Measurements from ENCODE around the gene NAA20. TPM values are rescaled to one million over a fixed set of nuclear protein-coding genes. Genes with fewer than 3 reads are reported as not detected.

NAA20 gene
- total and polyA plus RNA-seq, 9 of the 15 experiments (the other 6 are each of a cell fraction or from before 2014, with no cell fraction given): 51.4 to 361 (median 84.6) TPM

DNA sequence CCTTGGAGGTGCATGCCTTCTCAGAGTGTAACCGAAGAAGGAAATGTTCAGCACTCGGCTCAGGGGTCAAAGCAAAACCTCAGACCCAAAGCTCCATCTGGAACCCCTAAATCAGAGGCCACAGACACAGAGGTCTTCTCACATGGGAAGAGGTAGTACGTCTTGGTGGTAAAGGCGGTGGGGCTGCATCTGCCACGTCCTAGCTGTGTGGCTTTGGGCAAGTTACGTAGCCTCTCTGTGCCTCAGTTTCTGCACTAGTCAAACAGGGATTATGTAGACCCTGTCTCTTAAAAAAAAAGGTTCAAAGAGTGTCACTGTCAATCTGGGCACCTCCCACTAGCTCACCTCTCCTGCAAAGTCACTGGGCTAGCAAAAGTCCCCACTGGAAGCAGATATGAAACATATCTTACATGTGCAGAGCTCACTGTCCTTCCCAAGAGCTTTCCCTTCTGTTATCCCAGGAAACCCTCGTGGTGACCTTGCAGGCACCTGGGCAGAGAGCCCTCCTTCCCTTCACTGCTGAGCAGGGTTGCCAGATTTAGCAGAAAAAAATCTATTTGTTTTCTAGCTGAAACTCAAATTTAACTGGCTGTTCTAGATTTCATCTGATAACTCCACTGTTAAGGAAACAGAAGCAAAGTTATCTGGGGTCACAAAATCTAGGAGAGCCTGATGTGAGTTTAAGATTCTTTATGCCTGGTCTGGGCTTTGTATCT lies 18.0 kb upstream of the NAA20 start:
- no peak overlapping the region for H3K27ac ChIP-seq (ENCODE audit: extremely low read depth, low read depth, low read length)
- no peaks in the 10 kb centered on the region for H3K9me1 ChIP-seq (ENCODE audit: control insufficient read depth, insufficient read depth, low read length)
- H3K36me3 ChIP-seq (ENCODE audit: control insufficient read depth, insufficient read depth, low read length): no peaks in the 10 kb centered on the region
- CTCF ChIA-PET (ENCODE audit: low intra/inter-chr PET ratio): no interaction called here
- H3K4me1 ChIP-seq (replicated peaks in 1 of 2; ENCODE audit: control insufficient read depth in 2 of 2, insufficient read depth in 2 of 2, low read length in 2 of 2): peaks cover 0 to 4% of the 10 kb centered on the region in 2 experiments; a peak in 2 of 5 replicates
- WGBS (ENCODE audit: insufficient coverage, low coverage, missing lambda C conversion rate): 0% methylated on average over 7 of the region's 7 CpGs
- in situ Hi-C loops (cut with MboI): no loop called here
- BruUV-seq (replicated peaks): no TSS peak
- ATAC-seq (no peak), DNase-seq (ENCODE audit: extremely low read depth in 1 of 4, low spot score in 3 of 4) (no peak), FAIRE-seq (no peak)
- H3K4me2 ChIP-seq (ENCODE audit: insufficient read depth, low read length): no peak overlapping the region
- H3K9ac ChIP-seq (ENCODE audit: insufficient read depth in 1 of 2, low read depth in 2 of 2, low read length in 2 of 2): no peak overlapping the region
- no peaks in the 10 kb centered on the region for H3K9me3 ChIP-seq (replicated peaks; ENCODE audit: control insufficient read depth, insufficient read depth, low read depth, low read length)
- H2AFZ ChIP-seq (ENCODE audit: low read depth, low read length): no peak overlapping the region
- no peaks in the 10 kb centered on the region for H3K79me2 ChIP-seq (ENCODE audit: control insufficient read depth, insufficient read depth, low read length)
- no peak for TF ChIP-seq RBFOX2 (IDR thresholded peaks at IDR 0.05; ENCODE audit: low read depth, low read length)
- TF ChIP-seq, protein P1, sequence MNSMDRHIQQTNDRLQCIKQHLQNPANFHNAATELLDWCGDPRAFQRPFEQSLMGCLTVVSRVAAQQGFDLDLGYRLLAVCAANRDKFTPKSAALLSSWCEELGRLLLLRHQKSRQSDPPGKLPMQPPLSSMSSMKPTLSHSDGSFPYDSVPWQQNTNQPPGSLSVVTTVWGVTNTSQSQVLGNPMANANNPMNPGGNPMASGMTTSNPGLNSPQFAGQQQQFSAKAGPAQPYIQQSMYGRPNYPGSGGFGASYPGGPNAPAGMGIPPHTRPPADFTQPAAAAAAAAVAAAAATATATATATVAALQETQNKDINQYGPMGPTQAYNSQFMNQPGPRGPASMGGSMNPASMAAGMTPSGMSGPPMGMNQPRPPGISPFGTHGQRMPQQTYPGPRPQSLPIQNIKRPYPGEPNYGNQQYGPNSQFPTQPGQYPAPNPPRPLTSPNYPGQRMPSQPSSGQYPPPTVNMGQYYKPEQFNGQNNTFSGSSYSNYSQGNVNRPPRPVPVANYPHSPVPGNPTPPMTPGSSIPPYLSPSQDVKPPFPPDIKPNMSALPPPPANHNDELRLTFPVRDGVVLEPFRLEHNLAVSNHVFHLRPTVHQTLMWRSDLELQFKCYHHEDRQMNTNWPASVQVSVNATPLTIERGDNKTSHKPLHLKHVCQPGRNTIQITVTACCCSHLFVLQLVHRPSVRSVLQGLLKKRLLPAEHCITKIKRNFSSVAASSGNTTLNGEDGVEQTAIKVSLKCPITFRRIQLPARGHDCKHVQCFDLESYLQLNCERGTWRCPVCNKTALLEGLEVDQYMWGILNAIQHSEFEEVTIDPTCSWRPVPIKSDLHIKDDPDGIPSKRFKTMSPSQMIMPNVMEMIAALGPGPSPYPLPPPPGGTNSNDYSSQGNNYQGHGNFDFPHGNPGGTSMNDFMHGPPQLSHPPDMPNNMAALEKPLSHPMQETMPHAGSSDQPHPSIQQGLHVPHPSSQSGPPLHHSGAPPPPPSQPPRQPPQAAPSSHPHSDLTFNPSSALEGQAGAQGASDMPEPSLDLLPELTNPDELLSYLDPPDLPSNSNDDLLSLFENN (IDR thresholded peaks at IDR 0.05; ENCODE audit: low read depth in 2 of 2, low read length in 2 of 2): no peak
- TF ChIP-seq POLR2H (tag; IDR thresholded peaks at IDR 0.05; ENCODE audit: low read depth): no peak
- no peak for TF ChIP-seq BDP1 (IDR thresholded peaks at IDR 0.05; ENCODE audit: insufficient read depth, insufficient read length)
- TF ChIP-seq ZNF445 (CRISPR knock-in tag; IDR thresholded peaks at IDR 0.05; ENCODE audit: low read depth): no peak
- no peak for TF ChIP-seq CBX1 (IDR thresholded peaks at IDR 0.05; ENCODE audit: low read depth)
- TF ChIP-seq ZNF436 (CRISPR knock-in tag; IDR thresholded peaks at IDR 0.05): no peak
- TF ChIP-seq SMAD3 (CRISPR knock-in tag; conservative IDR thresholded peaks at IDR 0.05): no peak
- no peak for TF ChIP-seq CHCHD3 (CRISPR knock-in tag; IDR thresholded peaks at IDR 0.05)
- TF ChIP-seq, protein P2, sequence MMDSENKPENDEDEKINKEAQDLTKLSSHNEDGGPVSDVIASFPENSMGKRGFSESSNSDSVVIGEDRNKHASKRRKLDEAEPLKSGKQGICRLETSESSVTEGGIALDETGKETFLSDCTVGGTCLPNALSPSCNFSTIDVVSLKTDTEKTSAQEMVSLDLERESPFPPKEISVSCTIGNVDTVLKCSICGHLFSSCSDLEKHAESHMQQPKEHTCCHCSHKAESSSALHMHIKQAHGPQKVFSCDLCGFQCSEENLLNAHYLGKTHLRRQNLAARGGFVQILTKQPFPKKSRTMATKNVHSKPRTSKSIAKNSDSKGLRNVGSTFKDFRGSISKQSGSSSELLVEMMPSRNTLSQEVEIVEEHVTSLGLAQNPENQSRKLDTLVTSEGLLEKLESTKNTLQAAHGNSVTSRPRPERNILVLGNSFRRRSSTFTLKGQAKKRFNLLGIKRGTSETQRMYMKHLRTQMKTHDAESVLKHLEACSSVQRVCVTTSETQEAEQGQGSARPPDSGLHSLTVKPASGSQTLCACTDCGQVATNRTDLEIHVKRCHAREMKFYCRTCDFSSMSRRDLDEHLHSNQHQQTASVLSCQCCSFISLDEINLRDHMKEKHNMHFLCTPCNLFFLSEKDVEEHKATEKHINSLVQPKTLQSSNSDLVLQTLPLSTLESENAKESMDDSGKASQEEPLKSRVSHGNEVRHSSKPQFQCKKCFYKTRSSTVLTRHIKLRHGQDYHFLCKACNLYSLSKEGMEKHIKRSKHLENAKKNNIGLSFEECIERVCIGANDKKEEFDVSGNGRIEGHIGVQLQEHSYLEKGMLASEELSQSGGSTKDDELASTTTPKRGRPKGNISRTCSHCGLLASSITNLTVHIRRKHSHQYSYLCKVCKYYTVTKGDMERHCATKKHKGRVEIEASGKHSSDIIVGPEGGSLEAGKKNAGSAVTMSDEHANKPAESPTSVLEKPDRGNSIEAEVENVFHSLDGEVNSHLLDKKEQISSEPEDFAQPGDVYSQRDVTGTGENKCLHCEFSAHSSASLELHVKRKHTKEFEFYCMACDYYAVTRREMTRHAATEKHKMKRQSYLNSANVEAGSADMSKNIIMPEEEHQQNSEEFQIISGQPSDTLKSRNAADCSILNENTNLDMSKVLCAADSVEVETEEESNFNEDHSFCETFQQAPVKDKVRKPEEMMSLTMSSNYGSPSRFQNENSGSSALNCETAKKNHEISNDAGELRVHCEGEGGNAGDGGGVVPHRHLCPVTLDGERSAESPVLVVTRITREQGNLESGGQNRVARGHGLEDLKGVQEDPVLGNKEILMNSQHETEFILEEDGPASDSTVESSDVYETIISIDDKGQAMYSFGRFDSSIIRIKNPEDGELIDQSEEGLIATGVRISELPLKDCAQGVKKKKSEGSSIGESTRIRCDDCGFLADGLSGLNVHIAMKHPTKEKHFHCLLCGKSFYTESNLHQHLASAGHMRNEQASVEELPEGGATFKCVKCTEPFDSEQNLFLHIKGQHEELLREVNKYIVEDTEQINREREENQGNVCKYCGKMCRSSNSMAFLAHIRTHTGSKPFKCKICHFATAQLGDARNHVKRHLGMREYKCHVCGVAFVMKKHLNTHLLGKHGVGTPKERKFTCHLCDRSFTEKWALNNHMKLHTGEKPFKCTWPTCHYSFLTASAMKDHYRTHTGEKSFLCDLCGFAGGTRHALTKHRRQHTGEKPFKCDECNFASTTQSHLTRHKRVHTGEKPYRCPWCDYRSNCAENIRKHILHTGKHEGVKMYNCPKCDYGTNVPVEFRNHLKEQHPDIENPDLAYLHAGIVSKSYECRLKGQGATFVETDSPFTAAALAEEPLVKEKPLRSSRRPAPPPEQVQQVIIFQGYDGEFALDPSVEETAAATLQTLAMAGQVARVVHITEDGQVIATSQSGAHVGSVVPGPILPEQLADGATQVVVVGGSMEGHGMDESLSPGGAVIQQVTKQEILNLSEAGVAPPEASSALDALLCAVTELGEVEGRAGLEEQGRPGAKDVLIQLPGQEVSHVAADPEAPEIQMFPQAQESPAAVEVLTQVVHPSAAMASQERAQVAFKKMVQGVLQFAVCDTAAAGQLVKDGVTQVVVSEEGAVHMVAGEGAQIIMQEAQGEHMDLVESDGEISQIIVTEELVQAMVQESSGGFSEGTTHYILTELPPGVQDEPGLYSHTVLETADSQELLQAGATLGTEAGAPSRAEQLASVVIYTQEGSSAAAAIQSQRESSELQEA (IDR thresholded peaks at IDR 0.05; ENCODE audit: low read depth): no peak
- peaks cover 5 to 30% of the 10 kb centered on the region in 2 experiments; a peak in 3 of 5 replicates for H3K27me3 ChIP-seq (ENCODE audit: control insufficient read depth in 2 of 2, insufficient read depth in 2 of 2, low read length in 2 of 2)
- no peak overlapping the region for H3K4me3 ChIP-seq
- POLR2A ChIA-PET: no interaction called here
- H4K20me1 ChIP-seq (replicated peaks; ENCODE audit: control insufficient read depth, insufficient read depth, low read length): no peaks in the 10 kb centered on the region
- intact Hi-C loops (cut with micrococcal nuclease): loop anchor here (10.0 kb wide), 1 partner anchor 94 kb away; no protein-coding TSS in a partner anchor

Data from K562 (cell line).